AG08395 (cell line): ENCODE results near the gene ADAMTS16.

Experiments
- DNase-seq: peaks from one replicate; pipeline ENCODE4 v3.0.0; 2012; ENCODE audit warnings: mixed read lengths, low spot score

ADAMTS16 gene

DNA sequence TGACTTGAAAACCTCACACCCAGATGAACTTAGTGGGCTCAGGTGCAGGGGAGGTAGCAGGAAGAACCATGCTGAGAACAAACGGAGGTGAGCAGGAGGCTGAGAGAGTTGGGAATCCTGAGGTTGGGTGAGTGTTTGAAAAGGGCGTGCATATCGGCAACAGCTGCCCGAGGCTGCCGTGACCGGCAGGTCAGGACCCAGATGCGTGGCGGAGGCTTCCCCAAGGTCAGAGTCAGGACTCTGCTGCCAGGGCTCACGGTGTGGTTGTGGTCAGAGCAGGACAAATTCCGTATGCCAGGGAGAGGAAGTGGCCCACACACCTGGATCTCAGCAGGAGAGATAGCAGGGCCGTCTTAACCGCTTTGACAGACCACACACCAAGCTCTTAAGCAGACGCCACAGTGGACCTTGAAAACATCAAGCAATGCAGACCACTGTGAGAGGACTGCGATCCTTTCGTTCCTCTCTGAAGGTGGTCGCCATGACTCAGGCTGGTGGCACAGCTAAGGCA is 43.1 kb downstream of the ADAMTS16 start:
- no peak for DNase-seq

DNA sequence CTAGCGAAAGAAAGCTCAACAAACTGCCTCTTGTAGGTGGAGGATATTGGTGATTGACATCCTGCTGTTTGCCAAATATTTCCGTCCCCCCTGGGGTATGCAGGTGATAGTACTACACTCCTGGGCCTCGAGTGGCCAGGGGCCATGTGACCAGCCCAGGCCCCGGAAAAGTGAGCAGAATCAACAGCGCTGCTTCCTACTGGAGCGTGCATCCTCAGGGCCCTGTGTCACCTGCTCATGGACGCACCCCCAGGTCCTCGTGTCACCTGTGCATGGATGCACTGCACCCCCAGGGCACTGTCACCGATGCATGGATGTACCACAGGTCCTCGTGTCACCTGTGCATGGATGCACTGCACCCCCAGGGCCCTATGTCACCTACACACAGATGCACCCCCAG is 43.8 kb downstream of the ADAMTS16 start:
- DNase-seq: no peak

- DNase-seq: no peak
Observed at GRCh38 chr5:5188376-5189050, 48.4 kb downstream of the ADAMTS16 start.

- no peak for DNase-seq
Observed at GRCh38 chr5:5189051-5189430, 48.9 kb downstream of the ADAMTS16 start.

DNA sequence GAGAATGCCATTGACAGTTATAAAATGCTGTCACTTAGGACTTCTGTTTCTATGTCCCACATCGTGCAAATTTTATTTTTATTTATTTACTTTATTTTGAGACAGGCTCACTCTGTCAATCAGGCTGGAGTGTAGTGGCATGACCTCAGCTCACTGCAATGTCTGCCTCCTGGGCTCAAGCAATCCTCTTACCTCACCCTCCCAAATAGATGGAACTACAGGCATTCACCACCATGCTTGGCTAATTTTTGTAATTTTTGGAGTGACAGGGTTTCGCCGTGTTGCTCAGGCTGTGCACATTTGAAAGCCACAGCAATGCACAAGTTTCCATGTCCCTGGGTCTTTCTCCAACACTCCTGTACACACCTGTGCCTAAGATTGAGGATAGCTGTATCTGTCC is 51.8 kb downstream of the ADAMTS16 start:
- DNase-seq: no peak

GRCh38 chr5:5192681-5193080 is 52.6 kb downstream of the ADAMTS16 start:
- no peak for DNase-seq

GRCh38 chr5:5195128-5195918 is 55.2 kb downstream of the ADAMTS16 start:
- no peak for DNase-seq

- DNase-seq: no peak
Observed at GRCh38 chr5:5198135-5198534, 58.0 kb downstream of the ADAMTS16 start.

GRCh38 chr5:5198815-5199214 is 58.7 kb downstream of the ADAMTS16 start:
- no peak for DNase-seq

- DNase-seq: no peak
Observed at GRCh38 chr5:5199495-5199894, 59.4 kb downstream of the ADAMTS16 start.

GRCh38 chr5:5200133-5200532 is 60.0 kb downstream of the ADAMTS16 start:
- no peak for DNase-seq

DNA sequence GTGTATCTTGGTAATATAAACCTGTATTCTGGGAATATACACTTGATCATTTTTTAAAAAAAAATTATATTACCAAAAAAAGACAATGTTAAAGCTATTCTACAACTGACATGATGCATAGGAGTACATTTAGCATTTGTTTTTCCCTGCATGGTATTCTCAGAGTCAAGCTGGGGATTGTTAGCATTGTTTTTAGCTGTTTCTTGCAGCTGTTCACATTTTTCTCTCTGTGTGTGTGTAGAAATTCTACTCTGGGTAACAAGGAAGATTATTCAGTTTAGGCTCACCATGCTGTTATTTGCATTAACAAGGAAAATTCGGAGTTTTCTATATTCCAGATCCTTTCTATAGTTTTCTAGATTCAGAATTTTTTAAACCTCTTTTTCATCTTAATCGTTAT is 62.2 kb downstream of the ADAMTS16 start:
- DNase-seq: no peak

GRCh38 chr5:5203451-5203850 is 63.3 kb downstream of the ADAMTS16 start:
- DNase-seq: no peak

DNA sequence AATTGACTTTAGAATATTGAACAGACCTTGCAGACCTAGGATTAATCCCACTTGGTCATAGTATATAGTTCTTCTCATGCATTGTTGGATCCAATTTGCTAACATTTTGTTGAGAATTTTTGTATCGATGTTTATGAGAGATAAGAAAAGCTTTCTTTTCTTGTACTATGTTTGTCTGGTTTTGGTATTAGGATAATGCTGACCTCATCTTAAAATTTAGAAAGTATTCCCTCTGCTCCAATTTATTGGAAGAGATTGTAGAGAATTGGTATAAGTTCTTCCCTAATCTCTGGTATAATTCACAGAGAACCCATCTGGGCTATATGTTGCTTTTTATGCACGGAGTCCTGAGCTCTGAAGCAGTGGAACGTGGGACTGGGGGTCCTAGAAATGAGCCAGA is 67.7 kb downstream of the ADAMTS16 start:
- no peak for DNase-seq

DNA sequence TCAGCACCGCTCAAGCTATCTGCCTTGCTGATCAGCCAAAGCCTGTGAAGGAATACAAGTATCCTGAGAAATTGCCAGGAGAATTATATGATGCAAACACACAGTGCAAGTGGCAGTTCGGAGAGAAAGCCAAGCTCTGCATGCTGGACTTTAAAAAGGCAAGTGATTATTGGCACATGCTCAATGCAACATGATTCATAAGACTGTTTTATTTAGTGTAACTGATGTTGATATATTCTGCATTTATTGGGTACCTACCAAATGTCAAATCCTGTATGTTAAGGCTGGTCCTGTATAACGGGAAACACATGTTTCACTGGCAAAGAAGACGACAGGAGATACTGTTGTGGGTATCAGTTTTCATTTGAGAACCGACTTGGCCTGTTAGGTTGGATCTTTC is 69.0 kb downstream of the ADAMTS16 start:
- DNase-seq: no peak

DNA sequence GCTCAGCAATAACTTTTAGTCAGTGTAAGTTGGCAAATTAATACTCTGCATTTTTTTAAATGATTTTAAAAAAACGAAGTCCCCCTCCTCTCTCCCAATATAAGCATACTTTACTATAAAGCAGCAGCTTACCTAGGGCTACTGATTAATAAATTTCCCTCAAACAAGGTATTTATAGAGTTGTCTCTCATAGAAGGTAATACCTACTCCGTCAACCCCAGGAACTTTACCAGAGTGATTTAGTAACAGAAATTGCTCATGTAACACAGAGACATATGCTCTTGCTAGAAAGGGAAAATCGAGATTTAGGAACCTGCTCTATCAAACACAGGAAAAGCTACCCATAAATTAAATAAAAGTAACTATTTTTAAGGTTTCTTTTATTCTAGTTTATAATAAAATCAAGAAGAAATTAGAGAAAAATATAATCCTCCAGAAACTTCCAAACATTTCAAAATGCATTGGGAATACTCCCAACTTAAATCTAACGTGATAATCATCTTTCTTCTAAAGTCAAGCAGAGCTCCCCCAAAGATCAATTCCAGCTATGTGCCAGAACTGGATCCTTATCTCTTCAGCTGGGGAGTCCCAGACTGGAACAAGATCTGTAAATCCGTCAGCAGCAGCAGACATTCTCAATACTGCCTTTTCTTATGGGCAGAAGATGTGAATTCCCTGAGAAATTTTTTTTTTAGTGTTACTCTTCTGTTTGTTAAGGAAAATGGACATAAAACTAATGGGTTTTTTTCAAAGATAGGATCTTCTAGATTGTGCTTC is 69.6 kb downstream of the ADAMTS16 start:
- DNase-seq: no peak

DNA sequence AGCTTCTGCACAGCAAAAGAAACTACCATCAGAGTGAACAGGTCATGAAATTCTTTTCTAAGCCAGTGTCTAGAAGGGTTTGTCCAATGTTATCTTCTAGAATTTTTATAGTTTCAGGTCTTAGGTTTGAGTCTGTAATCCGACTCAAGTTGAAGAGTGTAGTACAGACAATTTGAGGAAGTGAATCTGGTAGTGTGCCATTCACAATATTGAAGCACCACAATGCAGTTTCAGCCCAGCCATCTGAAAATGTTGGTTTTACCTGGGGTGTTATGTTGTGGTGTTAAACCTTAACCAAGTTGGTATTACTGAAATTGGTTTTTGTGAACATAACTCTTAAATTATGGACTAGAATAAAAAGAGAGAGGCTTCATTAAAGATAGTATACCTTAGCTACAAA is 77.2 kb downstream of the ADAMTS16 start:
- DNase-seq: no peak

- no peak for DNase-seq
Observed at GRCh38 chr5:5218396-5218795, 78.3 kb downstream of the ADAMTS16 start.

- no peak for DNase-seq
Observed at GRCh38 chr5:5219541-5219940, 79.4 kb downstream of the ADAMTS16 start.

GRCh38 chr5:5220901-5221631 is 80.9 kb downstream of the ADAMTS16 start:
- DNase-seq: no peak

GRCh38 chr5:5221724-5222123 is 81.6 kb downstream of the ADAMTS16 start:
- no peak for DNase-seq

DNA sequence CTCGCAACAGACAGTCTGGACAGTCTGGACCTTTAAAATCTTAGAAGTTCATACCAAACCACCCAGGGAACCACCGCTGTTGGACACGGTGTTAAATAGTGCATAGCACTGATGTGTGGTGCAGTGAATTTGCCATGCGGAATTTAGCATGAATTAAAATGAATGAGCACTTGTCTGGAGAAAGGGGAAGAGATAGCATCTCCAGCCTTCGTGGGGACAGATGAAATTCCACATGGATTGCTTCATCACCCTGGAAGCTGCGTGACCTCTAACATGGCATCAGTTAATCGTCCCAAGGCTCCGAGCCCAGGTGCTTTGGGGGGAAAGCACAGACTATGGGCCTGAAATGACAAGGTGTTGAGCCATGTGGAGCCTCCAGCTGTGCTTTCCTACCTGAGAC is 91.4 kb downstream of the ADAMTS16 start:
- DNase-seq: no peak
